HG03565 (cell line): Measurements from ENCODE around the gene RTL3.

Source experiments
- ATAC-seq: cut with Tn5 transposase; IDR thresholded peaks from one replicate; pipeline ENCODE4 v1.9.1; 2021; ENCODE audit warnings: mild to moderate bottlenecking, moderate library complexity; ENCODE audit not compliant: unreplicated experiment

Gene RTL3

GRCh38 chrX:78619834-78620233, 39.3 kb downstream of the RTL3 start:
- no peak for ATAC-seq

GRCh38 chrX:78618987-78619386, 40.1 kb downstream of the RTL3 start:
- ATAC-seq: no peak

GRCh38 chrX:78614264-78614663, 44.9 kb downstream of the RTL3 start:
- no peak for ATAC-seq
